ENCODE measurements around the gene KCNC3. TPM values are rescaled to one million over a fixed set of nuclear protein-coding genes. Genes with fewer than 3 reads are reported as not detected.

Gene KCNC3
- total RNA-seq, 1 donor from 2014 or later = not detected

DNA sequence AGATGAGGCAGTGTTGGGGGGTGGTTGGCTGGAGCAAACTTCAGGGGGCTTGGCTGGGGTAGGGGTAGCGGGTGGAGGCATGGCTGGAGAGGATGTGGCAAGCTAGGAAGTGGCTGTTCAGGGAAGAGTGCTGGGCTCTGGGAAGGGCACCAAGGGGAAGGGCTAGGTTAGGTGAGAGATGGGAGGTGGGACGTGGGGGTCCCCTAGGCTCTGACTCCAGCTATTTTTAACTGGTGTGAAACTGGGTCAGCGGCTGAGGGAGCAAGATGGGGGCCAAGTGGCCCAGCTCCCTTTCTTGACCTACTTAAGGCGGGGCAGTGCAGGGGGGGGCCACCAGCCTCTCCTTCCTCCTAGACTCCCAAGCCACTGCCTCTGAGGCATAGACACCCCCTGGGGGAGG lies 7.3 kb downstream of the KCNC3 start:
- DNase-seq (ENCODE audit: low read depth) = no peak
- no peak for FAIRE-seq
- Histone ChIP-seq H3K36me3 (ENCODE audit: control insufficient read depth, insufficient read depth, low read length) (no peaks in the 10 kb centered on the region), H3K27me3 (ENCODE audit: control insufficient read depth, insufficient read depth, low read length) (no peaks in the 10 kb centered on the region), H3K4me3 (ENCODE audit: low read depth, low read length) (no peak overlapping the region)
- TF ChIP-seq, protein P1, sequence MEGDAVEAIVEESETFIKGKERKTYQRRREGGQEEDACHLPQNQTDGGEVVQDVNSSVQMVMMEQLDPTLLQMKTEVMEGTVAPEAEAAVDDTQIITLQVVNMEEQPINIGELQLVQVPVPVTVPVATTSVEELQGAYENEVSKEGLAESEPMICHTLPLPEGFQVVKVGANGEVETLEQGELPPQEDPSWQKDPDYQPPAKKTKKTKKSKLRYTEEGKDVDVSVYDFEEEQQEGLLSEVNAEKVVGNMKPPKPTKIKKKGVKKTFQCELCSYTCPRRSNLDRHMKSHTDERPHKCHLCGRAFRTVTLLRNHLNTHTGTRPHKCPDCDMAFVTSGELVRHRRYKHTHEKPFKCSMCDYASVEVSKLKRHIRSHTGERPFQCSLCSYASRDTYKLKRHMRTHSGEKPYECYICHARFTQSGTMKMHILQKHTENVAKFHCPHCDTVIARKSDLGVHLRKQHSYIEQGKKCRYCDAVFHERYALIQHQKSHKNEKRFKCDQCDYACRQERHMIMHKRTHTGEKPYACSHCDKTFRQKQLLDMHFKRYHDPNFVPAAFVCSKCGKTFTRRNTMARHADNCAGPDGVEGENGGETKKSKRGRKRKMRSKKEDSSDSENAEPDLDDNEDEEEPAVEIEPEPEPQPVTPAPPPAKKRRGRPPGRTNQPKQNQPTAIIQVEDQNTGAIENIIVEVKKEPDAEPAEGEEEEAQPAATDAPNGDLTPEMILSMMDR (IDR thresholded peaks at IDR 0.05; ENCODE audit: insufficient read depth, low read length, severe bottlenecking) = no peak

DNA sequence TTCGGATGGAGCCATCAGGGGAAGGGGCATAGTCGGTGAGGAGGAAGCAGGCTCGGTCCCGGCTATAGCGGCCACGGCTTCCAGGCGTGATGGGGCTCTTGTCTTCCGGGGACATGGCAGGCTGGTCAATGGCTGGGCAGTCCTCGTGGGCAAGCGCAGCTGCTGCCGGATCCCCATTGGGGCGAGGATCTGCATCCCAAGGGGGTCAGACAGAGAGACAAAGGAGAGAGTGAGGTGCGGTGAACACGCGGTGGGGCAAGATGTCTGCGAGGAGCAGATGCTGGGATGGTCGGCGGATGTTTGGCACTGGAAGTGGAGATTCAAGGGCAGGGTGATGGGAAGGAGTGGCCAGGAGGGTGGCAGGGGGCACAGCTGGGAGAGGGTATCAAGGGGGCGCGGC lies 8.6 kb downstream of the KCNC3 start:
- DNase-seq (ENCODE audit: low read depth) (no peak), FAIRE-seq (no peak)
- TF ChIP-seq, protein P1 (IDR thresholded peaks at IDR 0.05; ENCODE audit: insufficient read depth, low read length, severe bottlenecking) = no peak

DNA sequence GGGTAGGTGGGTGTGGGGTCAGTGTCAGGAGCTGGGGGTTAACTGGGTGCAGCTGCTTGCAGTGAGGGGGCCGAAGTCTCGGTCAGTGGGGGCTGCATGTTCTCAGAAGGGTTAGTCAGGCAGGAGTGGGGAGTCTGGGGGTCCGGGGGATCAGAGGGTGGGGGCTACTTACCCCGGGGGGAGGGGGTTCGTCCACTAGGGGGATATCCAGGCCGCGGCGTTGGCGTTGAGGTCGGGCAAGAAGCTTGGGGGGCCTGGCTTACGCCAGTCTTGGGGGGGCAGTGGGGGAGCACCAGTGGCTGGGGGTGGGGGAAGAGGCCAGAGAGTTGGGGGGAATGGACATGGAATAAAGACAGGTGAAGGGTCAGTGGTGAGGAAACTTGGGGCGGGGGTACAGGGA lies 9.1 kb downstream of the KCNC3 start:
- no peaks in the 10 kb centered on the region for H3K27me3 ChIP-seq (ENCODE audit: control insufficient read depth, insufficient read depth, low read length)
- FAIRE-seq = no peak
- TF ChIP-seq, protein P1 (IDR thresholded peaks at IDR 0.05; ENCODE audit: insufficient read depth, low read length, severe bottlenecking) = no peak
- no peaks in the 10 kb centered on the region for H3K36me3 ChIP-seq (ENCODE audit: control insufficient read depth, insufficient read depth, low read length)
- no peak overlapping the region for H3K4me3 ChIP-seq (ENCODE audit: low read depth, low read length)
- no peak for DNase-seq (ENCODE audit: low read depth)

More for the DNA sequence above, 8.6 kb downstream of the KCNC3 start:
- H3K27me3 ChIP-seq (ENCODE audit: control insufficient read depth, insufficient read depth, low read length) = no peaks in the 10 kb centered on the region
- H3K36me3 ChIP-seq (ENCODE audit: control insufficient read depth, insufficient read depth, low read length) = no peaks in the 10 kb centered on the region
- H3K4me3 ChIP-seq (ENCODE audit: low read depth, low read length) = no peak overlapping the region

DNA sequence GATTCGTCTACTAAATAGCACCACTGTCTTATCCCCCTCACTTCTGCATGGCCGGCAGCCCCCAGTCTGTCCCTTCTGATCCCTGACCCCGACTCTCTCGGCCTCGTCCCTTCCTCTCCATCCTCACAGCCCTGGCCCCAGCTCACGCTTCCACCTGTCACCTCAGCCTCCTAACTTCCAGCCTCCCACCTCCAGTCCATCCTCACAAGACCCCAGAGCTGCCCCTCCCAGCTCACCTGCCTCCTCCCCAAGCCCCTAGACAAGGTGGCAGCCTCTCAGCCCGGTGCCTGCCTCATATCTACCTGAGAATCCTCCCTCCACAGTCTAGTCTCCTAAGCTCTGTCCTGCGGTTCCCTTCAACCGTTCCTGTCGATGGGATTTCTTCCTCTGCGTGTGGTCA lies 10.0 kb downstream of the KCNC3 start:
- TF ChIP-seq, protein P1 (IDR thresholded peaks at IDR 0.05; ENCODE audit: insufficient read depth, low read length, severe bottlenecking) = no peak
- DNase-seq (ENCODE audit: low read depth) = no peak
- H3K36me3 ChIP-seq (ENCODE audit: control insufficient read depth, insufficient read depth, low read length) = no peaks in the 10 kb centered on the region
- H3K27me3 ChIP-seq (ENCODE audit: control insufficient read depth, insufficient read depth, low read length) = no peaks in the 10 kb centered on the region
- FAIRE-seq = no peak
- H3K4me3 ChIP-seq (ENCODE audit: low read depth, low read length) = no peak overlapping the region

DNA sequence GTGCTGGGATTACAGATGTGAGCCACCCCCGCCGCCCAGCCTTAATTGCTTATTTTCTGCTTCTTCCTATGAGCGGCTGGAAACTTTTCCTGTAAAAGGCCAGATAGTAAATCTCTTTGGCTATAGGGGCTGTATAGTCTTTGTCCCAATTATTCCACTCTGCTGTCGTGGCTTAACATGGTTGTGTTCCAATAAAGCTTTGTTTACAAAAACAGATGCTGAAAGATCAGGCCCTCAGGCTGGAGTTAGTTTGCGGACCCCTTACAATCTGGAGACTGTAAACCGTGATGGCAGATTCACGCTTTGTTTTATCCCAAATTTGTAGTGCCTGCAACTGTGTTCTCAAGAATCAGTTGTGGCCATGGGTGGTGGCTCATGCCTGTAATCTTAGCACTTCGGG lies 10.7 kb downstream of the KCNC3 start:
- H3K27me3 ChIP-seq (ENCODE audit: control insufficient read depth, insufficient read depth, low read length) = peaks cover 4% of the 10 kb centered on the region
- no peaks in the 10 kb centered on the region for H3K36me3 ChIP-seq (ENCODE audit: control insufficient read depth, insufficient read depth, low read length)
- FAIRE-seq (no peak), DNase-seq (ENCODE audit: low read depth) (no peak)
- TF ChIP-seq, protein P1 (IDR thresholded peaks at IDR 0.05; ENCODE audit: insufficient read depth, low read length, severe bottlenecking) = no peak
- no peak overlapping the region for H3K4me3 ChIP-seq (ENCODE audit: low read depth, low read length)

DNA sequence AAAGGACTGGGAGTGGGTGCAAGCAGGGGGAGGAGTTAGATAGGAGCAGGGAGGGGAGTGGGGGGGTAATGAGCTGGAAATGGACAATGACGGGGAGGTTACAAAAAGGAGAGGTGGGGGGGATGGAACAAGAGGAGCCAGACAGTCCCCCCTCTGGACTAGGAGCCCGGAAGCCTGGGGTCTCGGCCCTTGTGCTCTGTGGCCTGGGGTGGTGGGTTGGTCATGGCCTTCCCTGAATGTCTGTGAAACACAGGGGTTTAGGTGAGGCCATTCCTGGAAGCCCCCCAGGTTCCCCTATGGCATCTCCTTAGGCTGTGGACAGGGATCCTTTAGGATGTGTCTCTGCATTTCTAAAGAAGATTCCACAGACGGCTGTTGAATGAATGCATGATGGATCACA lies 12.1 kb downstream of the KCNC3 start:
- Histone ChIP-seq H3K36me3 (ENCODE audit: control insufficient read depth, insufficient read depth, low read length) (no peaks in the 10 kb centered on the region), H3K27me3 (ENCODE audit: control insufficient read depth, insufficient read depth, low read length) (peaks cover 10% of the 10 kb centered on the region), H3K4me3 (ENCODE audit: low read depth, low read length) (no peak overlapping the region)
- no peak for DNase-seq (ENCODE audit: low read depth)
- FAIRE-seq = no peak
- TF ChIP-seq, protein P1 (IDR thresholded peaks at IDR 0.05; ENCODE audit: insufficient read depth, low read length, severe bottlenecking) = no peak
